ENCODE measurements around the gene PYM1. TPM values are rescaled to one million over a fixed set of nuclear protein-coding genes. Genes with fewer than 3 reads are reported as not detected.

Gene PYM1
- total RNA-seq, 4 donors from 2014 or later: 28.6 to 48.2 (median 43.7) TPM

DNA sequence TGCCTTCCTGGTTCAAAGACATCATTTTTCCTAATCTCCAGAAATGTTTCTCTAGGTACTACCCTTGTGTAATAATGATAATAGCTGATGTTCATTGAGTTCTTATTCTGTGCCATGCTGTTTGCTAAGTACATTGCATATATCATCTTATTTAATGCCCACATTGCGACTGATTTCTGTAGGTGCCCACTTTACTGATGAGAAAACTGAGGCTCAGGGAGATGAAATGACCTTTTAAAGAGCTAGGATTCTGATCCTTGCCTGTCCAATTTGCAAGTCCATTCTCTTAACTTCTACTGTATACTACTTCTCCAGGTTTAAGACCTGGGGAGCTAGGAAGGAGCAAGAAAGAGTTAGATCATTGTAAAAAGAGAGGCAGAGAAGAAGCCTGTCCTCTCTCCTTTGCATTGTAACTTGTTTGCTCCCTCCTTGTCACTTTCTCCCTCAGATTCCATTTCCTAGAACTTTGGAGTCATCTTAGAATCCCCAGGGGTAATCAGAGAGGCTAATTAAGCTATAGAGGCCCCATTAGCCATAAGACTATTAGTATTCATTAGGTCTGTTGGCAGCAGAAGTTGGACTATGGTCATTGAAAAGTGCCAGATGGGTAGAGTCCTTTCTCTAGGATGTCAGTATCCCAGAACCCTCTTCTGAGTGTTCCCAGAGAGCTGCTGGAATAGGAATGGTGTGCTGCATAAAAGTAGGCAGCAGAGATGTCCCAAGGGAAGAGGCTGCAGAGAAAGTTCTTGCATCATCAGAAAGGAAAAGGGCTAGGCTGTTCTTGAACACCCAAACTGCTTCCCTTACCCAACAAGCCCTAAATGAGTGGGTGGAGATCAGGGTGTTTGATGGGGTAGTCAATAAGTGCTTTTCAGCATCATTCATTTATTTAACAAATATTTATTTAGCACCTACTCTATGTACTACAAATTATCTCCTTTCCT, 6.4 kb upstream of the PYM1 start:
- intact Hi-C loops (cut with DNase I): no loop called here
- Histone ChIP-seq H3K36me3 (no peaks in the 10 kb centered on the region), H3K9me3 (no peaks in the 10 kb centered on the region), H3K27me3 (no peaks in the 10 kb centered on the region), H3K27ac (no peak overlapping the region), H3K4me3 (replicated peaks in 1 of 3) (no peak overlapping the region), H3K4me1 (peaks cover 17 to 28% of the 10 kb centered on the region in 2 donors)
- DNase-seq: no peak
- 97 to 100% methylated on average over 1 of the region's 1 CpG for WGBS, 2 donors
- TF ChIP-seq POLR2A (IDR thresholded peaks at IDR 0.05) (no peak), CTCF (IDR thresholded peaks at IDR 0.05) (no peak)

DNA sequence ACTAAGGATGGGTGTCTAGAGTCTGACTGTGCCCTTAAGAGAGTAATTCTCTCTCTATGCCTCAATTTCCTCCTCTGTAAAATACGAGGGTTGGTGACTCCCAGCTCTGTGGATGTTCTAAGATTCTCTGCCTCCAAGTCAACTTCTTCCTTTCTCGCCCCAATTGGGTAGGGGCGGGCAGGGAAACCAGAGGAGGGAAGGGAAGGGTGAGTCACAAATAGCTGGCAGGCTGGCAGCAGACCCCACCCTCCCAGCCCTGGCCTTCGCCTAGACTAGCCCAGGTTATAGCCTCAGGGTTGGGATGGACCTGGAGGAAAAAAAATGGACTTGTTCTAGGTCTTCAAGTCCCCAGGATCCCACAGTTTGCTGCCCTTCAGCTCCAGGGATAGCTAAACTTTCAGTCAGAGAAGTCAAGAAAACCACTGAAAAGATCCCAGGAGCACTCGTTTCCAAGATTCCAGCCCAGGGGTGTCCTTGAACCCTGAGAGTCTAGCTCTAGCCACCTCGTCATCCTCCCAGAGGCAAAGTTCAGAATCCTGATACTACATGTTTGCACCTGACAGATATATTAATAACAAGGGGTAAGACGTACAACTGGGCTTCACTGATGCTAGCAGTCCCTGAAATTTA, 5.6 kb upstream of the PYM1 start:
- DNase-seq: no peak
- WGBS, 2 donors: 81 to 87% methylated on average over 7 of the region's 7 CpGs
- intact Hi-C loops (cut with DNase I): no loop called here
- H3K9me3 ChIP-seq: no peaks in the 10 kb centered on the region
- H3K27ac ChIP-seq: peak overlapping the region in 1 of 3 donors; percentile 21
- TF ChIP-seq POLR2A (IDR thresholded peaks at IDR 0.05) (no peak), CTCF (IDR thresholded peaks at IDR 0.05) (no peak)
- no peaks in the 10 kb centered on the region for H3K36me3 ChIP-seq
- H3K4me3 ChIP-seq (replicated peaks in 1 of 3): no peak overlapping the region
- peaks cover 17 to 35% of the 10 kb centered on the region in 2 donors for H3K4me1 ChIP-seq
- no peaks in the 10 kb centered on the region for H3K27me3 ChIP-seq

GRCh38 chr12:55932551-55932910, 4.8 kb upstream of the PYM1 start:
- no peaks in the 10 kb centered on the region for H3K9me3 ChIP-seq
- DNase-seq: no peak
- H3K36me3 ChIP-seq: no peaks in the 10 kb centered on the region
- H3K27me3 ChIP-seq: no peaks in the 10 kb centered on the region
- peak overlapping the region; percentile 53 to 69 (median 68) for H3K4me3 ChIP-seq (replicated peaks in 1 of 3)
- peaks cover 17 to 38% of the 10 kb centered on the region in 2 donors for H3K4me1 ChIP-seq
- peak overlapping the region in 2 of 3 donors; percentile 21 to 30 for H3K27ac ChIP-seq
- 13% methylated on average over 4 of the region's 4 CpGs for WGBS, 2 donors
- no peak for TF ChIP-seq POLR2A (IDR thresholded peaks at IDR 0.05)
- TF ChIP-seq CTCF (IDR thresholded peaks at IDR 0.05): no peak
- intact Hi-C loops (cut with DNase I): no loop called here

- peaks cover 17 to 38% of the 10 kb centered on the region in 2 donors for H3K4me1 ChIP-seq
These were observed 4.3 kb upstream of the PYM1 start for GRCh38 chr12:55931780-55932550.

More at GRCh38 chr12:55931780-55932550, 4.3 kb upstream of the PYM1 start:
- intact Hi-C loops (cut with DNase I): no loop called here
- Histone ChIP-seq H3K4me3 (replicated peaks in 1 of 3) (peak overlapping the region; percentile 53 to 69 (median 68)), H3K9me3 (no peaks in the 10 kb centered on the region), H3K27ac (peak overlapping the region; percentile 30 to 74 (median 69)), H3K36me3 (no peaks in the 10 kb centered on the region), H3K27me3 (no peaks in the 10 kb centered on the region)
- peak; percentile 56 to 59 for DNase-seq
- WGBS, 2 donors: 2% methylated on average over 21 to 38 of the region's 60 CpGs
- no peak for TF ChIP-seq CTCF (IDR thresholded peaks at IDR 0.05)
- TF ChIP-seq POLR2A (IDR thresholded peaks at IDR 0.05): peak in 1 of 2 donors; percentile 17

Data from thyroid gland (tissue), 4 donors.